ENCODE data around the gene OAT.
"Not testable (repeated sequence)": the region's sequence is repeated elsewhere in the genome, so short reads cannot be mapped to it uniquely, and the experiment has no call there.

The OAT gene

GRCh38 chr10:124446830-124447750 is 28.4 kb upstream of the OAT start:
- DNase-seq: no peak

- not testable (repeated sequence) for DNase-seq
Observed at GRCh38 chr10:124441694-124442093, 23.0 kb upstream of the OAT start.

- no peak for DNase-seq
Observed at GRCh38 chr10:124436191-124436638, 17.5 kb upstream of the OAT start.

- not testable (repeated sequence) for DNase-seq
Observed at GRCh38 chr10:124435683-124436082, 17.0 kb upstream of the OAT start.

GRCh38 chr10:124433461-124433860 is 14.7 kb upstream of the OAT start:
- no peak for DNase-seq

- DNase-seq: no peak
Observed at GRCh38 chr10:124430077-124430476, 11.4 kb upstream of the OAT start.

GRCh38 chr10:124429576-124429975 is 10.9 kb upstream of the OAT start:
- peak; percentile 34 for DNase-seq

GRCh38 chr10:124428207-124428777 is 9.6 kb upstream of the OAT start:
- DNase-seq: no peak

GRCh38 chr10:124425227-124425962 is 6.7 kb upstream of the OAT start:
- no peak for DNase-seq

GRCh38 chr10:124423813-124424212 is 5.1 kb upstream of the OAT start:
- DNase-seq: no peak

- DNase-seq: no peak
Observed at GRCh38 chr10:124422742-124423141, 4.0 kb upstream of the OAT start.

GRCh38 chr10:124420254-124420653 is 1.5 kb upstream of the OAT start:
- no peak for DNase-seq

GRCh38 chr10:124419635-124420034 is 912 bp upstream of the OAT start:
- DNase-seq: no peak

GRCh38 chr10:124417895-124418725 is 613 bp downstream of the OAT start:
- DNase-seq: no peak

- no peak for DNase-seq
Observed at GRCh38 chr10:124416733-124417132, 2.0 kb downstream of the OAT start.

- DNase-seq: no peak
Observed at GRCh38 chr10:124415210-124415609, 3.5 kb downstream of the OAT start.

- no peak for DNase-seq
Observed at GRCh38 chr10:124414076-124414475, 4.6 kb downstream of the OAT start.

- DNase-seq: no peak
Observed at GRCh38 chr10:124409696-124410095, 9.0 kb downstream of the OAT start.

- no peak for DNase-seq
Observed at GRCh38 chr10:124408357-124408756, 10.4 kb downstream of the OAT start.

- DNase-seq: no peak
Observed at GRCh38 chr10:124407456-124407855, 11.3 kb downstream of the OAT start.

- DNase-seq: peak; percentile 78
Observed at GRCh38 chr10:124403548-124403947, 15.2 kb downstream of the OAT start.

- DNase-seq: no peak
Observed at GRCh38 chr10:124402273-124402672, 16.4 kb downstream of the OAT start.

GRCh38 chr10:124401633-124402032 is 17.1 kb downstream of the OAT start:
- DNase-seq: no peak
